ENCODE results near the gene PTPRG. TPM values are rescaled to one million over a fixed set of nuclear protein-coding genes. Genes with fewer than 3 reads are reported as not detected.

The PTPRG gene
- total and polyA plus RNA-seq, 10 of the 15 experiments (the other 5 are each of a cell fraction or from before 2014, with no cell fraction given) = 0.29 to 20.7 (median 1.4) TPM

GRCh38 chr3:62119139-62119538 lies 557.8 kb downstream of the PTPRG start:
- Histone ChIP-seq H4K20me1 (ENCODE audit: control insufficient read depth, insufficient read depth) (no peaks in the 10 kb centered on the region), H3K4me2 (ENCODE audit: control insufficient read depth, insufficient read depth) (no peak overlapping the region), H3K27me3 (replicated peaks in 1 of 2; ENCODE audit: control insufficient read depth in 2 of 2, insufficient read depth in 2 of 2, low read length in 1 of 2) (no peaks in the 10 kb centered on the region), H3K79me2 (ENCODE audit: control insufficient read depth, insufficient read depth, low read length) (no peaks in the 10 kb centered on the region), H3K9me3 (replicated peaks; ENCODE audit: control insufficient read depth, insufficient read depth, low read length) (no peaks in the 10 kb centered on the region), H3K36me3 (ENCODE audit: control insufficient read depth in 2 of 2, insufficient read depth in 2 of 2, low read length in 1 of 2) (no peaks in the 10 kb centered on the region), H3K9ac (ENCODE audit: control insufficient read depth, insufficient read depth, low read length) (no peak overlapping the region), H2AFZ (ENCODE audit: control insufficient read depth, low read depth, low read length) (no peak overlapping the region), H3K4me3 (no peak overlapping the region), H3K27ac (ENCODE audit: control insufficient read depth, insufficient read depth) (no peak overlapping the region), H3K4me1 (ENCODE audit: control insufficient read depth, insufficient read depth, low read length) (no peaks in the 10 kb centered on the region)
- intact Hi-C loops (cut with micrococcal nuclease; ENCODE audit: unreplicated experiment) (no loop called here), in situ Hi-C loops (cut with MboI) (no loop called here)
- TF ChIP-seq ZZZ3 (IDR thresholded peaks at IDR 0.05; ENCODE audit: control insufficient read depth, insufficient read length, low read depth) = no peak
- no peak for TF ChIP-seq NFYA (IDR thresholded peaks at IDR 0.05; ENCODE audit: borderline replicate concordance, low read depth, low read length)
- no peak for TF ChIP-seq ZNF687 (IDR thresholded peaks at IDR 0.05)
- TF ChIP-seq HDGF (IDR thresholded peaks at IDR 0.05) = no peak
- TF ChIP-seq RAD51 (IDR thresholded peaks at IDR 0.05) = no peak
- TF ChIP-seq ZNF217 (IDR thresholded peaks at IDR 0.05) = no peak
- no peak for TF ChIP-seq MYC (IDR thresholded peaks at IDR 0.05; ENCODE audit: insufficient read depth, insufficient read length, insufficient replicate concordance, low read length, severe bottlenecking)
- no peak for TF ChIP-seq BMI1 (IDR thresholded peaks at IDR 0.05; ENCODE audit: borderline replicate concordance)
- no peak for TF ChIP-seq SMC3 (IDR thresholded peaks at IDR 0.05; ENCODE audit: borderline replicate concordance, low read length)
- no peak for TF ChIP-seq TAF1 (IDR thresholded peaks at IDR 0.05; ENCODE audit: borderline replicate concordance, low read depth, low read length)
- no TSS peak for BruUV-seq (replicated peaks)
- no peak for DNase-seq (ENCODE audit: low read depth, low spot score)
- WGBS (ENCODE audit: insufficient coverage, insufficient replicate concordance, low lambda C conversion rate, missing lambda C conversion rate) = 75% methylated on average over 4 of the region's 4 CpGs
- ChIA-PET POLR2A (interaction anchor here (0.6 to 1.1 kb wide), 5 partner anchors 34 to 352 kb away, joined by 3 to 7 read pairs (median 4); no protein-coding TSS in a partner anchor), RAD21 (ENCODE audit: unreplicated experiment) (interaction anchor here (0.7 kb wide), 1 partner anchor 14 kb away, joined by 3 read pairs; no protein-coding TSS in a partner anchor), CTCF (interaction anchor here (0.6 to 1.9 kb wide), 6 partner anchors 9 to 589 kb away, joined by 3 to 5 read pairs (median 3); no protein-coding TSS in a partner anchor), SMC1A (ENCODE audit: uncharacterized antibody, unreplicated experiment) (interaction anchor here (0.8 to 1.3 kb wide), 4 partner anchors 9 to 16 kb away, joined by 3 to 5 read pairs (median 3); no protein-coding TSS in a partner anchor)
- FAIRE-seq = no peak
- ATAC-seq = no peak
